Upper lobe of left lung (tissue), 4 donors: ENCODE data around the gene UTF1.

Experiments used
- CTCF ChIP-seq, 6 experiments: fragments of 450-650 bp in 4 of 6; fragments of 200-600 bp in 2 of 6; sonication (generic) in 2 of 6; IDR thresholded peaks; one replicate each; pipeline ENCODE4 v1.5.1; 2016 to 2019; ENCODE audit warnings: antibody characterized with exemption in 6 of 6
- EP300 ChIP-seq, 4 donors: sonication (generic); formaldehyde crosslinking; IDR thresholded peaks; one replicate each; pipeline ENCODE4 v1.5.1; 2017; ENCODE audit warnings: antibody characterized with exemption in 4 of 4, control low read depth in 2 of 4
- POLR2A ChIP-seq, 4 donors: fragments of 450-650 bp; IDR thresholded peaks; one replicate each; pipeline ENCODE4 v1.5.1; 2016 to 2017; ENCODE audit warnings: antibody characterized with exemption in 4 of 4, mild to moderate bottlenecking in 2 of 4
- POLR2AphosphoS5 ChIP-seq, 2 donors: sonication (generic); formaldehyde crosslinking; IDR thresholded peaks; one replicate each; pipeline ENCODE4 v1.5.1; 2017; ENCODE audit warnings: antibody characterized with exemption in 2 of 2

DNA sequence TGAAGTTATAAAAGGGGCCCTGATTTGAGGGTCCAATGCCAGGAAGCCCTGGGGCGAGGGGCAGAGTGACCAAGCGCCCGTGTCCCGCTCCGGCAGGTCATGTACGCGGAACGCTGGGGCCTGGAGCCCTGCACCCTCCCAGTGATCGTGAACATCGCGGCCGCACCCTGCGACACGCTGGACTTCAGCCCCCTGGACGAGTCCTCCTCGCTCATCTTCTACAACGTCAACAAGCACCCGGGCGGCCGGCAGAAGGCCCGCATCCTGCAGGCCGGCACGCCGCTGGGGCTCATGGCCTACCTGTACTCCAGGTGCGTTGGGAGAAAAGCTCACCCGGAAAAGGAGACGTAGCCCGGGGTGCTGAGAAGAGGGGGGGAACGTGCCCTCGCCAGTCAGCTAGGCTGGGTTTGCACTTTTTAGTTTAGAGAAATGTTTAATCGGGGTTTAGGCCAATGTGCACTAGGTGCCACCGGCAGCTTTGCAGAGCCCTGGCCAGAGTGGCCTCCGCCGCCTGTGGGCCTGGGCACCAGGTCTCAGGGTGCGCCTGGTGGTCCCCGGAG lies 22.9 kb upstream of the UTF1 start:
- TF ChIP-seq POLR2A (IDR thresholded peaks at IDR 0.05) = no peak
- TF ChIP-seq CTCF (IDR thresholded peaks at IDR 0.05) = no peak
- no peak for TF ChIP-seq EP300 (IDR thresholded peaks at IDR 0.05)
- TF ChIP-seq POLR2AphosphoS5 (IDR thresholded peaks at IDR 0.05) = no peak
